ENCODE results near the gene CDCP1. TPM values are rescaled to one million over a fixed set of nuclear protein-coding genes. Genes with fewer than 3 reads are reported as not detected.

The CDCP1 gene
- total RNA-seq, 3 donors from 2014 or later (not counting 1 experiment from before 2014, with no cell fraction given), result 0.38 to 0.61 (median 0.48) TPM

GRCh38 chr3:45064512-45065372, 81.4 kb downstream of the CDCP1 start:
- Mint-ChIP-seq H3K4me1 (peaks cover 16 to 17% of the 10 kb centered on the region in 2 donors), H3K27me3 (ENCODE audit: low read depth in 2 of 2) (peaks cover 6 to 11% of the 10 kb centered on the region in 2 donors), H3K36me3 (no peaks in the 10 kb centered on the region), H3K4me3 (peak overlapping the region; percentile 53), H3K9me3 (no peaks in the 10 kb centered on the region), H3K27ac (peak overlapping the region; percentile 17 to 56)
- Histone ChIP-seq H3K4me1 (ENCODE audit: control insufficient read depth, insufficient read depth, low read length) (peaks cover 13% of the 10 kb centered on the region), H3K4me3 (ENCODE audit: low read length) (no peak overlapping the region), H3K9me3 (ENCODE audit: control insufficient read depth, insufficient read depth, low read length) (no peaks in the 10 kb centered on the region), H3K27me3 (ENCODE audit: control insufficient read depth, insufficient read depth, low read length) (no peaks in the 10 kb centered on the region), H3K27ac (ENCODE audit: low read length) (no peak overlapping the region), H3K36me3 (ENCODE audit: control insufficient read depth, insufficient read depth, low read length) (no peaks in the 10 kb centered on the region)
- no peak for DNase-seq
- 25% methylated on average over 8 of the region's 12 CpGs for WGBS (ENCODE audit: insufficient coverage)
- ATAC-seq, result peak in 2 of 3 donors; percentile 38 to 81
- TF ChIP-seq CTCF (IDR thresholded peaks at IDR 0.05), result no peak
- intact Hi-C loops (cut with micrococcal nuclease), result no loop called here

- Histone ChIP-seq H3K27me3 (ENCODE audit: control insufficient read depth, insufficient read depth, low read length) (no peaks in the 10 kb centered on the region), H3K36me3 (ENCODE audit: control insufficient read depth, insufficient read depth, low read length) (no peaks in the 10 kb centered on the region), H3K4me1 (ENCODE audit: control insufficient read depth, insufficient read depth, low read length) (peaks cover 13% of the 10 kb centered on the region), H3K27ac (ENCODE audit: low read length) (no peak overlapping the region), H3K4me3 (ENCODE audit: low read length) (no peak overlapping the region), H3K9me3 (ENCODE audit: control insufficient read depth, insufficient read depth, low read length) (no peaks in the 10 kb centered on the region)
- 86% methylated on average over 1 of the region's 1 CpG for WGBS (ENCODE audit: insufficient coverage)
- no peaks in the 10 kb centered on the region for H3K9me3 Mint-ChIP-seq
- no peak overlapping the region for H3K4me3 Mint-ChIP-seq
- ATAC-seq (no peak), DNase-seq (no peak)
- intact Hi-C loops (cut with micrococcal nuclease), result no loop called here
- TF ChIP-seq CTCF (IDR thresholded peaks at IDR 0.05), result no peak
- H3K27ac Mint-ChIP-seq, result no peak overlapping the region
- peaks cover 0 to 5% of the 10 kb centered on the region in 2 donors for H3K27me3 Mint-ChIP-seq (ENCODE audit: low read depth in 2 of 2)
- H3K4me1 Mint-ChIP-seq, result peaks cover 16 to 17% of the 10 kb centered on the region in 2 donors
- no peaks in the 10 kb centered on the region for H3K36me3 Mint-ChIP-seq
These were observed 83.5 kb downstream of the CDCP1 start for GRCh38 chr3:45062697-45063070.

- Mint-ChIP-seq H3K9me3 (no peaks in the 10 kb centered on the region), H3K27ac (no peak overlapping the region)
- intact Hi-C loops (cut with micrococcal nuclease), result no loop called here
These were observed 85.8 kb downstream of the CDCP1 start for GRCh38 chr3:45060165-45060892.

More at GRCh38 chr3:45060165-45060892, 85.8 kb downstream of the CDCP1 start:
- DNase-seq (no peak), ATAC-seq (no peak)
- peaks cover 11% of the 10 kb centered on the region for H3K4me1 ChIP-seq (ENCODE audit: control insufficient read depth, insufficient read depth, low read length)
- no peaks in the 10 kb centered on the region for H3K36me3 Mint-ChIP-seq
- H3K27ac ChIP-seq (ENCODE audit: low read length), result no peak overlapping the region
- H3K27me3 Mint-ChIP-seq (ENCODE audit: low read depth in 2 of 2), result peaks cover 9 to 10% of the 10 kb centered on the region in 2 donors
- H3K4me3 Mint-ChIP-seq, result no peak overlapping the region
- no peaks in the 10 kb centered on the region for H3K36me3 ChIP-seq (ENCODE audit: control insufficient read depth, insufficient read depth, low read length)
- no peaks in the 10 kb centered on the region for H3K27me3 ChIP-seq (ENCODE audit: control insufficient read depth, insufficient read depth, low read length)
- no peaks in the 10 kb centered on the region for H3K9me3 ChIP-seq (ENCODE audit: control insufficient read depth, insufficient read depth, low read length)
- H3K4me3 ChIP-seq (ENCODE audit: low read length), result no peak overlapping the region
- H3K4me1 Mint-ChIP-seq, result peaks cover 10 to 11% of the 10 kb centered on the region in 2 donors
- WGBS (ENCODE audit: insufficient coverage), result 76% methylated on average over 4 of the region's 4 CpGs
- no peak for TF ChIP-seq CTCF (IDR thresholded peaks at IDR 0.05)

All from natural killer cell (primary cell).